Activated CD4-positive, CD25-positive, alpha-beta regulatory T cell treated with anti-CD3 and anti-CD28 coated beads, Interleukin-2, amount 50 U/mL, for 72 hours (primary cell): ENCODE measurements around the gene RALA.

Experiments used
- DNase-seq: peaks from one replicate; pipeline ENCODE4 v3.0.0; 2021

RALA gene

GRCh38 chr7:39623047-39623731 lies at the start of gene RALA:
RALA (plus strand) TSS chr7:39623572; CDS start chr7:39686668, 63,096 bp downstream.
- DNase-seq: peak; percentile 90

- no peak for DNase-seq
These were observed 48.6 kb upstream of the RALA start for GRCh38 chr7:39574673-39575349.

- no peak for DNase-seq
These were observed 46.0 kb upstream of the RALA start for GRCh38 chr7:39577229-39577874.

GRCh38 chr7:39580149-39580874 lies 43.1 kb upstream of the RALA start:
- peak; percentile 65 for DNase-seq

GRCh38 chr7:39582536-39582935 lies 40.8 kb upstream of the RALA start:
- DNase-seq: no peak

GRCh38 chr7:39583539-39583938 lies 39.8 kb upstream of the RALA start:
- DNase-seq: no peak

GRCh38 chr7:39587393-39587792 lies 36.0 kb upstream of the RALA start:
- DNase-seq: no peak

GRCh38 chr7:39588416-39588815 lies 35.0 kb upstream of the RALA start:
- no peak for DNase-seq

GRCh38 chr7:39589323-39590111 lies 33.9 kb upstream of the RALA start:
- no peak for DNase-seq

- DNase-seq: no peak
These were observed 30.8 kb upstream of the RALA start for GRCh38 chr7:39592586-39592985.

GRCh38 chr7:39594988-39595620 lies 28.3 kb upstream of the RALA start:
- DNase-seq: no peak

GRCh38 chr7:39602351-39602750 lies 21.0 kb upstream of the RALA start:
- DNase-seq: no peak

- DNase-seq: no peak
These were observed 19.4 kb upstream of the RALA start for GRCh38 chr7:39603924-39604323.

GRCh38 chr7:39605087-39605486 lies 18.3 kb upstream of the RALA start:
- no peak for DNase-seq

GRCh38 chr7:39606352-39606751 lies 17.0 kb upstream of the RALA start:
- DNase-seq: no peak

GRCh38 chr7:39606941-39607340 lies 16.4 kb upstream of the RALA start:
- no peak for DNase-seq

GRCh38 chr7:39607865-39608264 lies 15.5 kb upstream of the RALA start:
- no peak for DNase-seq

- DNase-seq: no peak
These were observed 15.1 kb upstream of the RALA start for GRCh38 chr7:39608278-39608677.

- peak; percentile 32 for DNase-seq
These were observed 14.0 kb upstream of the RALA start for GRCh38 chr7:39609113-39609934.

GRCh38 chr7:39609935-39610263 lies 13.5 kb upstream of the RALA start:
- DNase-seq: no peak

GRCh38 chr7:39613577-39613976 lies 9.8 kb upstream of the RALA start:
- no peak for DNase-seq
